LNCAP (cell line): Measurements from ENCODE around the gene MED17.

ENCODE experiments used
- TF ChIP-seq, protein P1 (sequence below): fragments of 450-650 bp; IDR thresholded peaks from 2 replicates; pipeline ENCODE4 v1.5.1; 2017; ENCODE audit warnings: mild to moderate bottlenecking

Gene MED17

DNA sequence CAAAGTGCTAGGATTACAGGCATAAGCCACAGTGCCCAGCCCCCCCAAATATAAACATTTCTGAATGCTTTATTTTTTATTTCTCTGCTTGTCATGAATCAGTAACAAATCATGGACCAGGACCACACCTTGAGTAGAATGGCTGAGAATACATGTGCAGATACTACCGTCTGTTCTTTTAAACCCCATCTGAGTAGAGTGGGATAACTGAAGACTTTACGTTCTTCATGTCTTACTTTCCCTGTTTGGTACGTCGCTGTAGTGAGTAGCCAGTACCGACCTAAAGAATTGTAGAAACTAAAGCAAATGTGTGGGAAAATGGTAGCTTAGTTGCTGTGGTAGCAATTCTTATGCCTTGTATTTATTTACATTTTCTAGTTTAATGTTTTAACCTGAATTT is 29.9 kb downstream of the MED17 start:
- TF ChIP-seq, protein P1, sequence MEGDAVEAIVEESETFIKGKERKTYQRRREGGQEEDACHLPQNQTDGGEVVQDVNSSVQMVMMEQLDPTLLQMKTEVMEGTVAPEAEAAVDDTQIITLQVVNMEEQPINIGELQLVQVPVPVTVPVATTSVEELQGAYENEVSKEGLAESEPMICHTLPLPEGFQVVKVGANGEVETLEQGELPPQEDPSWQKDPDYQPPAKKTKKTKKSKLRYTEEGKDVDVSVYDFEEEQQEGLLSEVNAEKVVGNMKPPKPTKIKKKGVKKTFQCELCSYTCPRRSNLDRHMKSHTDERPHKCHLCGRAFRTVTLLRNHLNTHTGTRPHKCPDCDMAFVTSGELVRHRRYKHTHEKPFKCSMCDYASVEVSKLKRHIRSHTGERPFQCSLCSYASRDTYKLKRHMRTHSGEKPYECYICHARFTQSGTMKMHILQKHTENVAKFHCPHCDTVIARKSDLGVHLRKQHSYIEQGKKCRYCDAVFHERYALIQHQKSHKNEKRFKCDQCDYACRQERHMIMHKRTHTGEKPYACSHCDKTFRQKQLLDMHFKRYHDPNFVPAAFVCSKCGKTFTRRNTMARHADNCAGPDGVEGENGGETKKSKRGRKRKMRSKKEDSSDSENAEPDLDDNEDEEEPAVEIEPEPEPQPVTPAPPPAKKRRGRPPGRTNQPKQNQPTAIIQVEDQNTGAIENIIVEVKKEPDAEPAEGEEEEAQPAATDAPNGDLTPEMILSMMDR: no peak

DNA sequence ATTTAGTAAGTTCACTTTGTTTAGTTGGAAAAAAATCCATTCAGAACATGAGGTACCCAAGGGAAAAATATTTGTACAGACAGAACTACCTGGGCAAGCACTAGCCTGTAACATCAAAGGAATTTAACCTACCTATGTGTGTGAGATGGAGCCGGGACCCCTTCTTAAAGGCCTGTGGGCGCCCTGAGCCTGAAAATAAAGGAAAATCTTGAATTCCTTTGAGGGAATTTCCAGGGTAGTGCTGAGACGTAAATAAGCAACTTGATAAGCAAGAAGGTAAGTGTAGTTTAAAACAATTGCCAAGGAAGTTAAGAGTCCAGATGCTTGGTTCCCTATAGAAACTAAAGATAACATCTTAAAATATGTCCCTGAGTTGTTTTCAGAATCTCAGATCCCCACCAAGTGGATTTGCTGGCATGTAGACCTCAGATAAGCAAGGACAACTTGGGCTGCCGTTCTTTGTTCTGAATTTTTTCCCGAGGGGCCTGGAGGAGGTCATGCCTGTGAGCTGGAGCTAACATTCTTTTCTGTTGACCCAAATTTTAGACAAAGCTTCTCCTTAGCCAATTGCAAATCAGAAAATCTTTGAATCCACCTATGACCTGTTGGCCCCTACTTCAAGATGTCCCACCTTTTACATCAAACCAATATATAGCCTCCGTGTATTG is 31.0 kb downstream of the MED17 start:
- TF ChIP-seq, protein P1: no peak

DNA sequence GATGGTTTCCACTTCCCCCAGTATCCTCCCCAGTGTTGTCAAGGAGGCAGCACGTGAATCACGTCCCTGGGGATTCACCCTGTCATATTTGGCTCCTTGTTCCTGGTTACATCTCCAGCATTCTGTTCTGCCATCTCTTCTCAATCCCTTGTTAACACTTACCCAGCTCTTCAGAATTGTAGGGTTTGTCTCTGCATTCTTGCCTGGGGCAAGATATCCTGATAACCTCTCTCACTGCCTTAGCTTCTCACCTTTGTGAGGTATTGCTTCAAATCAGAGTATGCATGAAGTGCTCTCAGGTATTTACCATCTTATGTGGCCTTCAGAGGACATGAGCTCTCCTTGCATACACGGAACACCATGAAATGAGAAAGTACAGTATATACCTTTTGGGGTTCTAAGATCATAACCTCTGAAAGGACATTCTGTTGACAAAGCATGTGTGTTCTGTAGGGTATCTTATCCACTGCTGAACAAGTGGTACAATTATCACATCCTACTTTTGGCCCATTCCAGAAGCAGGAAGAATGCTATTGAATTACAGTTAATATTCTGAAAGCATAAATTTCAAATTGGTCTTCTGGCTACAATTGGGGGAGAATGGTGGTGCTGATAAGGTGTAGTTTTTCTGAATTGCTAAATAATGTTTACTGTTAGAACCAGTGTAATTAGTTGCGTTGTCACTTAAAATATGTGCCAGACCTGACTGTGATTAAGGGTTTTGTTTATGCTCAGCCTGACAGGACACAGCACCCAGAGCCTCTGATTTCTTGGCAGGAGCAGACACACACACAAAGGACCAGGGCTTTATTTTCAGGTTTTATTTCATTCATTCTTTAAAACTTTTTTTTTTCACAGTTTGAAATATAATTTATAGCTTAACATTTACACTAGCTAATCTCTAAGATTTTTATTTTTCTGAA is 33.6 kb downstream of the MED17 start:
- TF ChIP-seq, protein P1: no peak

DNA sequence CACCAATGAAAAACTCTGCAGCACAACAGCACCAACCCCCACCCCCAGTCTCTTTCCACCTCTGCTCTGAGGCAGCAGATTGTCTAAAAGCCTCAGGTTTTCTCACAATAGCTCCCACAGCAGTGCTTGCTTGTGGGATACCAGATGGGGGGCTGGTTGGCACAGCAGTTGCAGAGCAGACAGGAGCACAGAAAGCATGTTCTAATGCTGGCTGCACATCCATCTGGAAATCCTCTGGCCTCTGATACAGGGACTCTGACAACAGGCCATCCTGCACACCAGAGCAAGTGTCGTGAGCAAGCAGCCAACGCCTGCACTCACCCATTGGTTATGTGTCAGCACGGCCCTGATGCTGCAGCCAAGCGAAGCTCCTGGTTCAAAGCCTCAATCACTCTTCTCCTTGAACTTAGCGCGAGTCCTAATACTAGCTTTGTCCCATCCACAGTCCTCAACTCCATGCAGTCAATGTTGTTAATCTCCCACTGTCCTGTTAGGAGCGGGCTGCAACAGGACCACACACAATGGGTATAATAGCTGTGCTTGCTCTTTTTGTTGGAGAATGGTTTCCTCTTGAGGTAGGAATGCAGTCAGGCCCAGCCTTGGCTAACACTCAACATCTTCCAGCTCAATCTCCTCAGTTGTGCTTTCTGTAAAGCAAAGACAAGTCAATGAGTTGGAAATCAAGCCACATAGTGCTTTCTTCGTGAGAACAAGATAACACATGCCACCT is 36.0 kb downstream of the MED17 start:
- TF ChIP-seq, protein P1: no peak

DNA sequence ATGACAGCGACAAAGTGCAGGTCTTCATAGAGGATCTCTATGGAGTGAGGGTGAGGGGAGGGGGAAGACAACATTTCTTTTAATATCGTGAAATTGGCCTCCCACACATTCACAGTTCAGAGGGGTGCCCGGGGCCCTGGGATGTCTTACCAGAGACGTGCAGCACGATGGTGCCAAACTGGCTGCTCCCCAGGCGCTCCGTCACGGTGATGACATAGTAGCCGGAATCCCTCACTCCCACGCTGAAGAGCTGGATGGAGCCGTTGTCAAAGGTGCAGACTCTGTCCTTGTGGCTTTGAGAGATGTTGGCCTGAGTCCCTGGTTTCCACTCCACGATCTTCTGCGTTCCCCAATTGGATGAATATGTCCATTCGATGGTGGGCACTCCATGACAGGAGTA is 36.8 kb downstream of the MED17 start:
- TF ChIP-seq, protein P1: no peak

DNA sequence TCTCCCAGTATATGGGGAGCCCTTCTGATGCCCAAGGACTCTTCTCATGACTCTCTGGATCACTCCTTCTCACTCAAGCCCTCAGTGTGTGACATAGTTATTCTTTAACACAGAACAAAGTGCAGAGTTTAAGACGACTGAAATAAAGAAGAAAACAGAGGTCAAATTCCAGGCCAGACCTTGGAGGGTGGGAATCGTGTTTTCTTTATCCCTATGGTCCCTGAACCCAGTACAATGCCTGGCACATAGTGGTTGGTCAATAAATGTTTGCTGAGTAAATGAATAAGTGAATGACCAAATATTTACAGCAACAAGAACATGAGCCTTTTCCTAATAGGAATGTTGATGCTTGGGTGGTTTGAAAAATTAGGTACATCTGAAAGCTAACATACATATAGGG is 37.5 kb downstream of the MED17 start:
- TF ChIP-seq, protein P1: no peak

DNA sequence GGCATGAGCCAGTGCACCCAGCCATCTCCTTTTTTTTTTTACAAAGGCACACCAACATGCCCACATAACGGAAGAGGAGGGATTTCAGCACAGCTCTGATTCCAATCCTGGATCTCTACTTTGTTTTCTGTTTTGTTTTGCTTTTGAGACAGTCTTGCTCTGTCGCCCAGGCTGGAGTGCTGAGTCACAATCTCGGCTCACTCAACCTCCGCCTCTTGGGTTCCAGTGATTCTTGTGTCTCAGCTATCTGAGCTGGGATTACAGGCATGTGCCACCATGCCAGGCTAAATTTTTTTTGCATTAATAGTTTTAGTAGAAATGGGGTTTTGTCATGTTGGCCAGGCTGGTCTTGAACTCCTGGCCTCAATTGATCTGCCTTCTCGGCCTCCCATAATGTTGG is 38.3 kb downstream of the MED17 start:
- TF ChIP-seq, protein P1: no peak
